GM12872 (cell line): Measurements from ENCODE around the gene CCN5.

Source experiments
- CTCF ChIP-seq: IDR thresholded peaks from 3 replicates; pipeline ENCODE4 v1.5.1; 2011; ENCODE audit warnings: low read depth, mild to moderate bottlenecking, low read length, moderate library complexity; ENCODE audit not compliant: insufficient read depth

Gene CCN5

DNA sequence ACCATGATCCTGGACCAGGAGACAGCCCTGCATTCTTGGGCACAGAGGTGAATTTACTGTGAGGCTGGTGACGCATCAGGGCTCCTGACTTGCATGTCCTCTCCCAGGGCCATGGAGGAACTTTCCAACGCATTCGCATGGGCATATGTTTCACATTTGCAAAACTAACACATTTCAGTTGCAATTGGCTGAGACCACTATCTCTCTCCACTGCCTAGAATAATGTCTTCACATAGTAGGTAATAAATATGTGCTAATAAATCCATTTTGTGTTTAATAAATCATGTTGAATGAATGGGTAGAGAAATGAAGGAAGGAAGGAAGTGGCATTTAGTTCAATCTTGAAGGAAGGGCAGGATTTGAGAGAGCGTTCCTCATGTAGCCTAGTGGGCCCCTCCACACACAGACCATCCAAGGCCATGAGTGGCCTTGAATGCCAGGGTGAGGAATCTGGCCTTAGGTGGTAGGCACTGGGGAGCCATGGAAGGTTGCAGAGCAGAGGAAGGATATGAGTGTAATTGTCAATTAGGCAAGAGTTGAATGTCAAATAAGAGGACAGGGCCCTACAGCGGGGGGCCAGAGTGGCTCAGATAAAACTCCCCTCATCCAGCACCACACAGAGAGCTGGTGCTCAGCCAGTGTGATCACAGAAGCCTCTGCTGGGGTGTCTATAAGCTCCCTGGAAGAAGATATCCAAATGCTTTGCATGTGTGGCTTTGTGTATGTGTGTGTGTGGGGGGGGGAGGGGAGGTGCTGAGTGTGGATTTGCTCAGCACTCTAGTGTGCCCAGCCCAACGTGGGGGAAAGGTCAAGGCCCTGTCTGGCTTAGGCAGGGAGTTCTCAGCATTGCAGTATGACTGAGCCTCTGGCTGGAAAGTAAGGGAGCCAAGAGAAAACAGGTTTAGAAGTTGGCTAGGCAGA, 30.9 kb upstream of the CCN5 start:
- no peak for TF ChIP-seq CTCF

DNA sequence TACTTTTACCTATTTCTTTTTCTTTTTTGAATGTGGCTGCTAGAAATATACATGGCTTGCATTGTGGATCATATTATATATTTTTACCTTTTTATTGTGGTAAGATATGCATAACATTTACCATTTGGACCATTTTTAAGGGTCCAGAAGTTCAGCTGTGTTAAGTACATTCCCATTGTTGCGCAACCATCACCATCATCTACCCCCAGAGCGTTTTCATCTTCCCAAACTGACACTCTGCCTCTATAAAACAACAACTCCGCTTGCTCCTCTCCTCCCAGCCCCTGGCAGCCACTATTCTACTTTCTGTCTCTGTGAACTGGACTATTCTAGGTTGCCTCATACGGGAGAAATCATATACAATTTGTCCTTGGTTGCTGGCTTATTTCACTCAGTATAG, 28.2 kb upstream of the CCN5 start:
- TF ChIP-seq CTCF, result no peak

GRCh38 chr20:44688053-44688625, 27.0 kb upstream of the CCN5 start:
- no peak for TF ChIP-seq CTCF

GRCh38 chr20:44689809-44690208, 25.4 kb upstream of the CCN5 start:
- TF ChIP-seq CTCF, result no peak

GRCh38 chr20:44690781-44691423, 24.3 kb upstream of the CCN5 start:
- no peak for TF ChIP-seq CTCF

DNA sequence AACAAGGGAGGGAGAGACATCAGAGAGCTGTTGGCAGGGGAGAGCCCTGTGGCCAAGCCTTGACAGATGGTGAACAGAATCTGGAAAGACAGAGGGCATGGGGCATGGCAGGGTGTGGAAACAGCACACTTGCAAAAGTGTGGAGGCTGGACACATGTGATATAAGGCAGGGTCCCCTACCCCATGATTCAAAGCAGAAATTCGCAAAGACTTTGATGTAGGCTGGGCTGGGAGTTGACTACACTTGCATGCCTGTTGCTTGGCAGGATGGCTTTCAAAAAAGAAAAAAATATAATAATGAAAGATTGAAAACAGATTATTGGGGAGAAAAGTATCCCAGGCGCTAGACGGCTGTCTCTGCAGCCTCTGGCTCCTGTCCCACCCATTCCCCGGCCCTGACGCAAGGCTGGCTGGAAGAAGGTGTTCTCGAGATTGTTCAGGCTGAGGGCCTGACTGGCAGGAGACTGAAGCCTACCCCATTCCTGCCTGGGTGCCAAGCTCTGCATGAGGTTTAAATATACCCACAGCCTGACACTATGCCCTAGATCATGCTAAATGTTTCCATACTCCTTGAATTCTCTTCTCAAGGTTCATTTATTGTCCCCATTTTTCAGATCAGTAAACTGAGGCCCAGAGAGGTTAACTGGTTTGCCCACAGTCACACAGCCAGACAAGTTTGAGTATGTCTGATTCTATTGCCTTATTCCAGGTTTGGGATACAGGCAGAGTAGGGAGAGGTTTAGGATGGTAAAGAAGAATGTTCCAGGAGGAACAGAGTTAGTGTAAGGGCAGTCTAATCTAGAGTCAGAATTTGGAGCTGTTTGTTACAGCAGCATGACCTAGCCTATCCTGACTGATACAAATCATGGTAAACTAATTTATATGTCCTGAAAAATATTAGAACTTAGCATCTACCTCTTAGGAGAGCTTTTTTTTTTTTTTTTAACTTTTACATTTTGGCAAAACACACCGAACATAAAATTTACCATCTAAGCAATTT, 23.4 kb upstream of the CCN5 start:
- TF ChIP-seq CTCF, result no peak
